Breast epithelium (tissue), 3 donors: ENCODE results near the gene SOX13.

Experiments used
- POLR2AphosphoS5 ChIP-seq, 3 donors: sonication (generic); formaldehyde crosslinking; IDR thresholded peaks; one replicate each; pipeline ENCODE4 v1.6.1; 2017; ENCODE audit warnings: antibody characterized with exemption in 3 of 3
- TF ChIP-seq, protein P1 (sequence below), 3 donors: fragments of 450-650 bp; IDR thresholded peaks; one replicate each; pipeline ENCODE4 v1.5.1; 2016 to 2017; ENCODE audit warnings: antibody characterized with exemption in 3 of 3, mild to moderate bottlenecking in 3 of 3, moderate library complexity in 3 of 3

- TF ChIP-seq, protein P1, sequence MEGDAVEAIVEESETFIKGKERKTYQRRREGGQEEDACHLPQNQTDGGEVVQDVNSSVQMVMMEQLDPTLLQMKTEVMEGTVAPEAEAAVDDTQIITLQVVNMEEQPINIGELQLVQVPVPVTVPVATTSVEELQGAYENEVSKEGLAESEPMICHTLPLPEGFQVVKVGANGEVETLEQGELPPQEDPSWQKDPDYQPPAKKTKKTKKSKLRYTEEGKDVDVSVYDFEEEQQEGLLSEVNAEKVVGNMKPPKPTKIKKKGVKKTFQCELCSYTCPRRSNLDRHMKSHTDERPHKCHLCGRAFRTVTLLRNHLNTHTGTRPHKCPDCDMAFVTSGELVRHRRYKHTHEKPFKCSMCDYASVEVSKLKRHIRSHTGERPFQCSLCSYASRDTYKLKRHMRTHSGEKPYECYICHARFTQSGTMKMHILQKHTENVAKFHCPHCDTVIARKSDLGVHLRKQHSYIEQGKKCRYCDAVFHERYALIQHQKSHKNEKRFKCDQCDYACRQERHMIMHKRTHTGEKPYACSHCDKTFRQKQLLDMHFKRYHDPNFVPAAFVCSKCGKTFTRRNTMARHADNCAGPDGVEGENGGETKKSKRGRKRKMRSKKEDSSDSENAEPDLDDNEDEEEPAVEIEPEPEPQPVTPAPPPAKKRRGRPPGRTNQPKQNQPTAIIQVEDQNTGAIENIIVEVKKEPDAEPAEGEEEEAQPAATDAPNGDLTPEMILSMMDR (IDR thresholded peaks at IDR 0.05): no peak
- TF ChIP-seq POLR2AphosphoS5 (IDR thresholded peaks at IDR 0.05): no peak
These were observed 29.2 kb upstream of the SOX13 start for GRCh38 chr1:204043680-204044079.
